RCC 7860 (cell line): Measurements from ENCODE around the gene SERINC2.
"Not testable (repeated sequence)": the region's sequence is repeated elsewhere in the genome, so short reads cannot be mapped to it uniquely, and the experiment has no call there.

Experiments
- DNase-seq: peaks from one replicate; pipeline ENCODE4 v3.0.0-alpha.2; 2015; ENCODE audit warnings: low spot score
- FAIRE-seq: peaks from 2 replicates; lab custom pipeline; 2012; peaks lifted over from hg19 to GRCh38; lab: Jason Lieb, UNC

Gene SERINC2

GRCh38 chr1:31431351-31432257 is 18.6 kb downstream of the SERINC2 start:
- FAIRE-seq, DNase-seq: not testable (repeated sequence)

DNA sequence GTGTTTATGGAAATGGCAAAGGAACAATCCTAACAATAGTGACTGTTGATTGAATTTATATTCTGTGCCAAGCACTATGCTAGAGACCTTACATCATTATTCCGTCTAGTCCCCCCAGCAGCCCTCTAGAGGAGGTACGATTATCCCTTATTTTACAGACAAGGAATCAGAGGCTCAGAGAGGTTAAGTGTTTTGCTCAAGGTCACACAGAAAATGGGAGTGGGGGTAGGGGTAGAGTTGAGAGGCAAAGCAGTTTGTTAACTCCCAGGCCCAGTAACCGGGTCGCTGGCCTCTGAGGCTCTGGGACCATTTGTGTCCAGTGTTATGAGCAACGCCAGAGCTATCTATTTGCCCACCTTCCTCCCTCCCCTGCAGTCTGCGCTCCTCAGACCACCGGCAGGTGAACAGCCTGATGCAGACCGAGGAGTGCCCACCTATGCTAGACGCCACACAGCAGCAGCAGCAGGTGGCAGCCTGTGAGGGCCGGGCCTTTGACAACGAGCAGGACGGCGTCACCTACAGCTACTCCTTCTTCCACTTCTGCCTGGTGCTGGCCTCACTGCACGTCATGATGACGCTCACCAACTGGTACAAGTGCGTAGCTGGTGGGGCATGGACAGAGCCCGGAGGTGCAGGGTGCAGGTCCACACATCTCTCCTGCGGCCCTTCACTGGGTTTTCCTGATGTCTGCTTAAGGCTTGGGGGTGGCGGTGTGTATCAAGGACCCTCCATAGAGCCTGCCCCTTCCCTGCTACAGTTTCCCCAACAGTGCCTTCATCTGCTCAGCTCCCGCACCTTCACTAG is 19.8 kb downstream of the SERINC2 start:
- no peak for FAIRE-seq

GRCh38 chr1:31433396-31433930 is 20.4 kb downstream of the SERINC2 start:
- DNase-seq (no peak), FAIRE-seq (no peak)

More for the DNA sequence above, 19.8 kb downstream of the SERINC2 start:
- no peak for DNase-seq

DNA sequence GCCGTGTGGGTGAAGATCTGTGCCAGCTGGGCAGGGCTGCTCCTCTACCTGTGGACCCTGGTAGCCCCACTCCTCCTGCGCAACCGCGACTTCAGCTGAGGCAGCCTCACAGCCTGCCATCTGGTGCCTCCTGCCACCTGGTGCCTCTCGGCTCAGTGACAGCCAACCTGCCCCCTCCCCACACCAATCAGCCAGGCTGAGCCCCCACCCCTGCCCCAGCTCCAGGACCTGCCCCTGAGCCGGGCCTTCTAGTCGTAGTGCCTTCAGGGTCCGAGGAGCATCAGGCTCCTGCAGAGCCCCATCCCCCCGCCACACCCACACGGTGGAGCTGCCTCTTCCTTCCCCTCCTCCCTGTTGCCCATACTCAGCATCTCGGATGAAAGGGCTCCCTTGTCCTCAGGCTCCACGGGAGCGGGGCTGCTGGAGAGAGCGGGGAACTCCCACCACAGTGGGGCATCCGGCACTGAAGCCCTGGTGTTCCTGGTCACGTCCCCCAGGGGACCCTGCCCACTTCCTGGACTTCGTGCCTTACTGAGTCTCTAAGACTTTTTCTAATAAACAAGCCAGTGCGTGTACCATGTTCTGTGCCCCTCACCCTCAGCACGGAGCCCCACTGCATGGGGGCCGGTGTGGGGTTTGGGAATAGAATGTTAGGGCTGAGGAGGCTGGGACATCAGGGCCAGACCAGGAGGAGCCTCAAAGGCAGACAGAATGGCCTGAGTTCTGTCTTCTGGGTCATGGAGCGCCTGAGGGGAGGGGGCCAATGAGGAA is 21.3 kb downstream of the SERINC2 start:
- no peak for FAIRE-seq
- DNase-seq: no peak

DNA sequence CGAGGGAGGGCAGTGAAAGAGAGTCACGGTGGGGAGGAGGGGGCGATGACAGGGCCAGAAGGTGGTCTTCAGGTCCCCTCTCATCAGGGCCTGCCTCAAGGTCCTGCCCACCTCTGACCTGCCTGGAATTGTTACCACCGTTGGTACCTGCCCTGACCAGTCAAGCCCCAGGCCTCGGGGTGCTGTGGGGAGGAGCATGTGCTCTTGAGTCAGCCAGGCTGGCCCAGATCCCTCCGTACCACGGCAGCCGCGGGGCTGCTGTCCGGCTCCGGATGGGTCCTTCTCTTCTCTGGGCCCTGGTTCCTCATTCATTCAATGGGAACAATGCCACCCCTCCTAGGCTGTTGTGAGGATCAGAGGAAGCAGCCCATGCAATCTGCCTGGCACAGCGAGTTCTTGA is 22.0 kb downstream of the SERINC2 start:
- FAIRE-seq (no peak), DNase-seq (no peak)

DNA sequence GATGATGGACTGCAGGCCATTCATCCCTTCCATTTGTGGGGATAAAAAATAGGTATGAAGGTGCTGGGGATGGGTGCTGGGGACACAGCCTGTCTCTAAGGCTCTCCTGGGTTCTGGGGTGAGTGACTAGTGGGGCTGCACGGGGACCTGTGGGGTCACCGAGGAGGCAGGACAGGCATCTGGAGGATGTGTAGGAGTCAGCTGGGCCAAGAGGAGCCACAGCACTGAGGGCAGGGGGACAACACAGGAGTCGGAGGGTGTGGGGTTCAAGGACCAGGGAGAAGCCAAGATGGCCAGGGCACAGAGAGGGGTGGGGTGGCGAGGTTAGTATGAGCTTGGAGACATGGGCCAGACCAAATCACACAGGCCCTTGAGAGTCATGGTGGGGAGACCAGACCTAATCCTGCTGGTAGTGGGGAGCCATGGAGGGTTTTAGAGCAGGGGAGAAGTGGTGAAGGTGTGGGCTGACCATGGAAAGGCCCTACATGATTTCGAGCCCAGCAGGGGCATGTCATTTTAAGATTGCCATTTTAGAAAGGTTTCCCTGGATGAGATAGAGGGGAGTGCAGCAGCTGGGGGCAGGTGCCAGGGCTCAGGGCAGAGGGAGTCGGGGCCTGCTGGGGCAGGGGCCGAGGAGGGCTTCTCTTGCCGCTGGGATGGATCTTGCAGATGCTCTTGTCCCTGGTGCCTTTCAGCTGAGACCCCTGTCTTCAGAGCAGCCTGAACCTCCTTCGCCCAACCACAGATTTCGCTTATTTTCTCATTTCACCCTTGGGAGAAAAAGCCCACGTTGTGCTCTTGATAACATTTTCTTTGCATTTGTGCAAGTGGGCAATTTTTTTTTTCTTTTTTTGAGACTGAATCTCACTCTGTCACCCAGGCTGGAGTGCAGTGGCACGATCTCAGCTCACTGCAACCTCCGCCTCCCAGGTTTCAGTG is 22.7 kb downstream of the SERINC2 start:
- DNase-seq (no peak), FAIRE-seq (no peak)

- no peak for FAIRE-seq
- DNase-seq: no peak
These were observed 23.8 kb downstream of the SERINC2 start for GRCh38 chr1:31436596-31437432.

- no peak for DNase-seq
These were observed 24.5 kb downstream of the SERINC2 start for GRCh38 chr1:31437433-31438037.

DNA sequence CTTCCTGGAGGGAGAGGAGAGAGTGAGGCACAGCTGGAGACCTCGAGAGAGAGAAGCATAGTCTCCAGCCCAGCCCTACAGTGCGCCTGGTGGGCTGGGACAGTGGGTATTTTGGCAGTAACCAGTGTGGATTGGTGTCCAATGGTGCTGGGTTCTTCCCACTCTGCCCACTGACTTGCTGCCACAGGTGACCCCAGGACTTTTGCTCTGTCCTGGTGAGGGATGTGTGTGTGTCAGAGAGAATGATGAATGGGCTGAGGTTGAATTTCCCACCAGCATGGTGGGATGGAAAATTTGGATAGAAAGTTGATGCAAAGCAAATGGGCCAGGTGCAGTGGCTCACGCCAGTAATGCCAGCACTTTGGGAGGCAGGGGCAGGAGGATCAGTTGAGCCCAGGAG is 26.3 kb downstream of the SERINC2 start:
- DNase-seq (no peak), FAIRE-seq (no peak)

More at GRCh38 chr1:31437433-31438037, 24.5 kb downstream of the SERINC2 start:
- FAIRE-seq: no peak

DNA sequence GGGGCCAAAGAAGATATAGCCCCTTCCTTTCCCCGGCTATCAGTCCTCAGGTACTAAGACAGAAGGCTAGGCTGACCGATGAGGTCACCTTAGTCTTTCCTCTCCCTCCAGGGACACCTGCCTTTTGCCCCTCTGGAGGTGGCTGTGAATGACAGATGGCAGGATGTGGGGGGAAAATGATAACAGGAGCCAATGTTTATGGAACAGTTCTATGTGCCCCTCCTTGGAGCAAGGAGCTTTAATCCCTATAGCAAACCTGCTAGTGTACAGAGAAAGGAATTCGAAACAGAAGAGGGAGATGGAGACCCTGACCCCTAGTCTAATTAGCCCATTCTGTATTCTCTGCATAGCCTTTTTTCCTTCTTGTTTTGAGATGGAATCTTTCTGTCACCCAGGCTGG is 28.1 kb downstream of the SERINC2 start:
- DNase-seq: no peak
- no peak for FAIRE-seq

- DNase-seq (no peak), FAIRE-seq (no peak)
These were observed 28.5 kb downstream of the SERINC2 start for GRCh38 chr1:31441558-31441957.

DNA sequence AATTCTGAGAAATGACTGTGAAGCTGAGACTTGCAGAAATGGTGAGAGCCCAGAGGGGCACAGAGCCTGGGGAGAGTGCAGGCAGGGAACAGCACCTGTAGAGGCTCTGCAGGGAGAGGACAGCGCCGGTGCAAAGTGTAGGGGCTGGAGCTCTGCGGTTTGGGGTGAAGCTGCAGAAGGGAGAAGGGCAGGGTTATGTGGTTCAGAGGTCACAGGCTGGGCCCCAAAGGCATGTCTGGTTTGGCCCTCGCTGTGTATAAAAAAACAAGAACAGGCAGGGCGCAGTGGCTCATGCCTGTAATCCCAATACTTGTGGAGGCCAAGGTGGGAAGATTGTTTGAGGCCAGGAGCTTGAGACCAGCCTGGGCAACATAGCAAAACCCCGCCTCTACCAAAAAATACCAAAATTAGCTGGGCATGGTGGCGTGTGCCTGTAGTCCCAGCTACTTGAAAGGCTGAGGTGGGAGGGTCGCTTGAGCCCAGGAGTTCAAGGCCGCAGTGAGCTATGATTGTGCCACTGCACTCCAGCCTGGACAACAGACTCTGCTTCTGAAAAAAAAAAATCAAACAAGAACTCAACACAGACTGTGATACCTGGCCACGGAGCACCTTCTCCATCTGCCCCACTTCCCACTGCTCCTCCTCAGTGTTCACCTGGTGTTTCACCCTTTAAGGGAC is 29.1 kb downstream of the SERINC2 start:
- DNase-seq: no peak
- FAIRE-seq: no peak

- FAIRE-seq (no peak), DNase-seq (no peak)
These were observed 29.6 kb downstream of the SERINC2 start for GRCh38 chr1:31442648-31442994.

- FAIRE-seq (no peak), DNase-seq (no peak)
These were observed 30.7 kb downstream of the SERINC2 start for GRCh38 chr1:31443673-31444072.

GRCh38 chr1:31444725-31445448 is 31.9 kb downstream of the SERINC2 start:
- peak; percentile 86 for FAIRE-seq
- peak; percentile 96 for DNase-seq

GRCh38 chr1:31445951-31446350 is 32.9 kb downstream of the SERINC2 start:
- DNase-seq (no peak), FAIRE-seq (no peak)

DNA sequence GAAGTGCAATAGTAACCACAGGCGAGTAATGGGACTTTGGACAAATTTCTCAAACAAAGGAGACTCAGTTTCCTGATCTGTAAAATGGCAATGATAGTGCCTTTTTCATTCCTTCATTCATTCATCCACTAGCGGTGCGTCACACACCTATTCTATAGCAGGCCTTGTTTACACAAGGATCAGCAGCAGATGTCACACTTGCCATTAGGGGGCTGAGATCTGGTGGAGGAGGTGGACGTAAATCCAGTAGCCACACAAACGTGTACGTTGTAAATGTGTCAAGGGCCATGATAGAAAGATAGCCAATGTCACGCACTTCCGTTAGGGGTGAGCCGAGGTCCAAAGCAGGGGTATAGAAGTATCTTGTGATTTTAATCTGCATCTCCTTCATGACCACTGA is 34.2 kb downstream of the SERINC2 start:
- DNase-seq (no peak), FAIRE-seq (no peak)
